GM23248 (cell line): Measurements from ENCODE around the gene SLC45A3.

Experiments
- EZH2 ChIP-seq: fragments of 200-600 bp; sonication (generic); IDR thresholded peaks from 2 replicates; pipeline ENCODE4 v1.6.1; 2018; ENCODE audit warnings: antibody characterized with exemption, mild to moderate bottlenecking; ENCODE audit not compliant: insufficient read depth, poor library complexity, severe bottlenecking
- EZH2phosphoT487 ChIP-seq: fragments of 200-600 bp; sonication (generic); IDR thresholded peaks from 2 replicates; pipeline ENCODE4 v1.6.1; 2018; ENCODE audit warnings: antibody characterized with exemption, moderate library complexity, mild to moderate bottlenecking, low read depth; ENCODE audit not compliant: insufficient read depth

DNA sequence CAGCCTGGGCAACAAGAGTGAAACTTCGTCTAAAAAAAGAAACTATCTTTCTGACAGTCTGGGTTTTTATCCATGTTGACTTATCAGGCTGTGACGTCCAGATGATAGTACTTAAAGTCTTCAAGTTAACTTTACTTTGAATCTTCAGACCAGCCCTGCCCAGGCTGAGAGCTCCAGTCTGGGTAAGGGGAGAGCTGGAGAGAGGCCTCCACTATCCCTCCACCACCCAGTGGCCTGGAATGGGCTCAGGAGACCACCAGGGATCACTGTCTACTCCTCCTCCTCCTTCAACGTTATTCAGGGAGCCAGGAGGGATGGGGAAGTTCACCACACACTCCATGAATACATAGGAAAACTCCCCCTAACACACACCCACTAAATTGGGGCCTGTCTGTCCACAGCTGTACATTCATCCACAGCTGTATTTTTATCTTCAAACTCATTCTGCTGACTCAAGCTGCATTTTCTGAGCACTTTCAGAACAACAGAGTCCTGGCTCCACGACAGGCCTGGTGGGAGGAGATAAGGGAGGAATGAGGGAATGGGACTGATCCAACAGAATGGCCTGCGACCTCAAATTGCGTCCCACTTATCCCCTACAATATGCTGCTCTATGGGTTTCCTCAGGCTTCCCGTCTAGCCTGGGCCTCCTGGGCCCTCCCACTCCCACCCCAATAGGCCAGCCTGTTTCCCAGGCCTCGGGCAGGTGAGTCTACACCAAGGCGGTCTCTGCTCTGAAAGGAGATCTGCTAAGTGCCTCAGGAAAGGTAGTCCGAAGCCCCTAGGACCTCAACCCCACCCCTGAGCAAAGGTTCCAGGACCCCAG is 1.8 kb downstream of the SLC45A3 start:
- TF ChIP-seq EZH2 (no peak), EZH2phosphoT487 (no peak)
